GM18499 (cell line): Measurements from ENCODE around the gene STRN.
A peak's percentile ranks its signal among the peaks of the same experiment; 100 is the strongest.
"Not testable (repeated sequence)": the region's sequence is repeated elsewhere in the genome, so short reads cannot be mapped to it uniquely, and the experiment has no call there.

ENCODE experiments used
- ATAC-seq: cut with Tn5 transposase; IDR thresholded peaks from one replicate; pipeline ENCODE4 v1.9.1; 2021; ENCODE audit warnings: moderate number of reproducible peaks; ENCODE audit not compliant: insufficient read depth, unreplicated experiment

Gene STRN, protein sequence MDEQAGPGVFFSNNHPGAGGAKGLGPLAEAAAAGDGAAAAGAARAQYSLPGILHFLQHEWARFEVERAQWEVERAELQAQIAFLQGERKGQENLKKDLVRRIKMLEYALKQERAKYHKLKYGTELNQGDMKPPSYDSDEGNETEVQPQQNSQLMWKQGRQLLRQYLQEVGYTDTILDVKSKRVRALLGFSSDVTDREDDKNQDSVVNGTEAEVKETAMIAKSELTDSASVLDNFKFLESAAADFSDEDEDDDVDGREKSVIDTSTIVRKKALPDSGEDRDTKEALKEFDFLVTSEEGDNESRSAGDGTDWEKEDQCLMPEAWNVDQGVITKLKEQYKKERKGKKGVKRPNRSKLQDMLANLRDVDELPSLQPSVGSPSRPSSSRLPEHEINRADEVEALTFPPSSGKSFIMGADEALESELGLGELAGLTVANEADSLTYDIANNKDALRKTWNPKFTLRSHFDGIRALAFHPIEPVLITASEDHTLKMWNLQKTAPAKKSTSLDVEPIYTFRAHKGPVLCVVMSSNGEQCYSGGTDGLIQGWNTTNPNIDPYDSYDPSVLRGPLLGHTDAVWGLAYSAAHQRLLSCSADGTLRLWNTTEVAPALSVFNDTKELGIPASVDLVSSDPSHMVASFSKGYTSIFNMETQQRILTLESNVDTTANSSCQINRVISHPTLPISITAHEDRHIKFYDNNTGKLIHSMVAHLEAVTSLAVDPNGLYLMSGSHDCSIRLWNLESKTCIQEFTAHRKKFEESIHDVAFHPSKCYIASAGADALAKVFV

GRCh38 chr2:36966370-36967235 lies at the start of gene STRN:
STRN (minus strand) TSS chr2:36966536; CDS start chr2:36966463, 73 bp downstream.
- peak; percentile 89 for ATAC-seq

DNA sequence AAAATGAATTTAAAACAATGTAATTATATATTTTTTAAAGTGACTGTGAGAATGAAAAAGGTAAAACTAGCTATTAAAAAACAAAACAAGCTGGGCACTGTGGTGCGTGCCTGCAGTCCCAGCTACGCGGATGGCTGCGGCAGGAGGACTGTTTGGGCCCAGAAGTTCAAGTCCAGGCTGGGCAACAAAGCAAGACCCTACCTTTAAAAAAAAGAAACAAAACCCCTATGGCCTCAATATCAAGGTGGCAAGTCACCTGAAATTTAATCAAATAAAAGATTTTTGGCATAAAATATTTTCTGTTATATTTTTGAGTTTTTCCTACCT lies 46.9 kb upstream of the STRN start:
- no peak for ATAC-seq

- peak; percentile 35 for ATAC-seq
Observed at GRCh38 chr2:37011130-37011529, 44.8 kb upstream of the STRN start.

DNA sequence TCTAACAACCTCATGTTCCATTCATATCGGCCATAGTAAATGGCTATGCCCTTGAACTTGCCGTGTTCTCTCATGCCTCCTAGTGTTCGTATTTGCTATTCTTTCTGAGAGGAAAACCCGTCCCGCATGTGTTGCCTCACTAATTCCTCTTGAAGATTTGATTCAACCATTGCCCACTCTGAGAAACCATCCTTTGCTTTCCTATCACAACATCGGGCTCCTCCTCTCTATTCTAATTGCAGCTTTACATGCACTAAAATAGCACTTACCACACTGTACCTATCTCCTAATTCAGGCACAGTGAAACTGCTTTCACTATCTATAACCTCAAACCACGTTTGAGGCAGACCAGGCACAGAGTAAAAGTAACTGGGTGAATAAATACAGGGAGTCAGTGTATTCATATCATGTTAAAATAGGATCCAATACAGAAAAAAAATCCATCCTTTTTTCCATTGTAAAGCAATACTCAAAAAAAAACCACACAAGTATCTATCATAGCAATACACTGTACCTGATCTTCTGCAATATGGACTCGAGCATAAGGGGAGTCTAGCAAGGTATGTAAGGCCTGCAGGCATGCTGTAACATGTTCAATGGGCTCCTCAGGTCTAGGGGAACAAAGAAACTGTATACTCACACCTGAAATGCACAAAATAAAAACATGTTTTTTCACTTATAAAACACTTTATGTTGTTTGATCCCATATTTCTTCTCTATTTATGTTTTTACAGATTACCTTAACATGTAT lies 39.0 kb upstream of the STRN start:
- peak; percentile 99 for ATAC-seq

GRCh38 chr2:37000988-37001556 lies 34.7 kb upstream of the STRN start:
- no peak for ATAC-seq

- no peak for ATAC-seq
Observed at GRCh38 chr2:37000318-37000717, 34.0 kb upstream of the STRN start.

DNA sequence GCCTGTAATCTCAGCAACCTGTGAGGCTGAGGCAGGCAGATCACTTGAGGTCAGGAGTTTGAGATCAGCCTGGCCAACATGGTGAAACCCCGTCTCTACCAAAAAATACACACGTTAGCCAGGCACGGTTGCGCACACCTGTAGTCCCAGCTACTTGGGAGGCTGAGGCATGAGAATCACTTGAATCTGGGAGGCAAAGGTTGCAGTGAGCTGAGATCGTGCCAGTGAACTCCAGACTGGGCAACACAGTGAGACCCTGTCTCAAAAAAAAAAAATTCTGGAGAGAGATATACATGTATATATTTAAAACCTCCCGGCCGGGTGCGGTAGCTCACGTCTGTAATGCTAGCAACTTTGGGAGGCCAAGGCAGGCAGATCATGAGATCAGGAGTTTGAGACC lies 33.1 kb upstream of the STRN start:
- ATAC-seq = not testable (repeated sequence)

DNA sequence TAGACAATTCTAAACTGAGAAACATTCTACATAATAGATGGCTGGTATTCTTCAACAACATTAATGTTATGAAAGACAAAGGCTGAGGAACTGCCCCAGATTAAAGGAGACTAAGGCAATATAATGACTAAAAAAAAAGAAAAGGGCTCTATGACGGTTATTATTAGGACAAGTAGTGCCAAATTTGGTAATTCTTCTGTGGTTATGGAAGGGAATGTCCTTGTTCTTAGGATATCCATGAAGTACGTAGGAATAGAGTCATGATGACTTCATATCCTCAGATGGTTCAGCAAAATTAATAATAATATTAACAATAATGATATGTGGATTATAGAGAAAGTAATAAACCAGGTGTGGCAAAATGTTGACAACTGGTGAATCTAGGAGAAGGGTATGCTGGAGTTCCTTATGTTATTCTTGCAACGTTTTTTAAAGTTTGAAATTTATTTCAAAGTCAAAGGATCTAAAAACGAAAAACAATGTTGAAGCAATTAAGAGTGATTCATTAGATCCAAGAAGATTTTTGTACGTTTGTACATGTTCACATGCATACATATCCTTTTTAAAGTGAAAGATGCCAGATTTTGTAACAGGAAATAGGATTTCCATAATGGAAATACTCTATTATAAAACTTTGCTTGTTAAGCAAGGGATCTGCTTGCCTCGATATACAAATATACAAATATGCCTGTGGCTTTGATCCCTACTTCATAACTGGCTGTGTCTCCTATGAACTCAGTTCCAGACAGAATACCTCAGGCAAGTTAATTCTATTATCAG lies 27.7 kb upstream of the STRN start:
- ATAC-seq = no peak

GRCh38 chr2:36988008-36988407 lies 21.7 kb upstream of the STRN start:
- no peak for ATAC-seq

DNA sequence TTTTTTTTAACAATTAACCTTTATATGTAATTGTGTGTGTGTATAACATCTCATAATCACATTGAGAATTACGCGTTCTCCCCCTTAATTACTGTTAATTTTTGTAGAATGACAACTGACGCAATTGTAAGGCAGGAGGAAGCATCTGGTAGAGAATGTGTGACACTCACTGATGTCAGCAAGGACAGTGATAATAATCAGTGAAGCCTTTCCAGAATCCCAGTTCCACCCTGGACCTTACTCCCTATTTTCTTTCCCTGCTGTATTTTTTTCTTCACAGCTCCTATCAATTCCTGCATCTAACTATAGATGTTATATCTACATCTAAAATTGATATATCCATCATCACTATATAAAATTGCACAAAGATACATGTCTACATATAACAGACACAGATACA lies 16.1 kb upstream of the STRN start:
- no peak for ATAC-seq

GRCh38 chr2:36981911-36982310 lies 15.6 kb upstream of the STRN start:
- ATAC-seq = no peak

DNA sequence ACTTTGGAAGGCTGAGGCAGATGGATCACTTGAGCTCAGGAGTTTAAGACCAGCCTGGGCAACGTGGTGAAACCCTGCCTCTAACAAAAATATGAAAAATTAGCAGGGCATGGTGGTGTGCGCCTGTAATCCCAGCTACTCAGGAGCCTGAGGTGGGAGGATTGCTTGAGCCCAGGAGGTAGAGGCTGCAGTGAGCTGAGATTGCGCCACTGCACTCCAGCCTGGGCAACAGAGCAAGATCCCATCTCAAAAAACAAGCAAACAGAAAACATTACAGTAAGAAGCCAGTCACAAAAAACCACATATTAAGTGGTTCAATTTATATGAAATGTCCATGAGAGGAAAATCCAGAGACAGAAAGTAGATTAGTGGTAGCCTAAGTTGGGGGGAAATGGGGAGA lies 12.7 kb upstream of the STRN start:
- not testable (repeated sequence) for ATAC-seq

DNA sequence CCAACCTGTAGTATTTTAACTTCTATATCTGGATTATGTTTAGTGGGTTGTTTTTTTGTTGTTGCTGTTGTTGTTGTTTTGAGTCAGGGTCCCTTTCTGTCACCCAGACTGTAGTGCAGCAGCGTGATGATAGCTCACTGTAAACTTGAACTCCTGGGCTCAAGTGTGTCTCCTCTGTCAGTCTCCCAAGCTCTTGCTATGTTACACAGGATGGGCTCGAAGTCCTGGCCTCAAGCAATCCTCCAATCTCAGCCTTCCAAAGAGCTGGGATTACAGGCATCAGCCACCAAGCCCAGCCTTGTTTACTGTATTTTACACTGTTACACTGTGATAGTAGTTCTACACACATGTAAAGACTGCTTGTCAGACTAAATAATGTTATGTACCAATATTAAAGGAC lies 9.7 kb upstream of the STRN start:
- ATAC-seq = no peak

DNA sequence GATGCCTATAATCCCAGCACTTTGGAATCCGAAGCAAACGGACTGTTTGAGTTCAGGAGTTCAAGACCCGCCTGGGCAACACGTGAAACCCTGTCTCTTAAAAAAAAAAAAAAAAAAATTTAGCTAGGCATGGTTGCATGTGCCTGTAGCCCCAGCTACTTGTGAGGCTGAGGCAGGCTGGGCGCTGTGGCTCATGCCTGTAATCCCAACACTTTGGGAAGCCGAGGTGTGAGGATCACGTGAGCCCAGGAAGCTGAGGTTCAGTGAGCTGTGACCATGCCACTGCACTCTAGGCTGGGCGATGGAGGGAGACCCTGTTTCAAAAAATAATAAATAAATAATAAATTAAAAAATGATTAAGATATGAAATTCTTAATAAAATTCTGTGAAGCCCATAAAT lies 9.0 kb upstream of the STRN start:
- ATAC-seq = no peak

DNA sequence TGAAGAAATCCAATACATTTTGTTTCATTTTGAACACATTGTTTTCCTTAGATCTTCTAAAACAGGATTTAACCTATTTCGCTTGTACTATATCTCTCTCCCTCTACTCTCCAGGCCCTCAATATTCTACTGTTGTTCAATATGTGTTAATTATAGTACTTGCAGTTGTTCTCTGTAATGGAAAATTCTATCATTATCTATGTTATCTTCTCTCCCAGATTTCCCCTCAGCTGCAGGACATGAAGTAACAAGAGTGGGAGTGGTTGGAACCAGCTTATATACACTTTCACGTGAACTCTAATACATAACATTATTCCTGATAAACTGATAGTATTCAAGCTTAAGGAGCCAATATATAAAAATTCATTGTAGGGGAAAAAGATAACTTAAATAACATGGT lies 7.0 kb upstream of the STRN start:
- ATAC-seq = no peak

DNA sequence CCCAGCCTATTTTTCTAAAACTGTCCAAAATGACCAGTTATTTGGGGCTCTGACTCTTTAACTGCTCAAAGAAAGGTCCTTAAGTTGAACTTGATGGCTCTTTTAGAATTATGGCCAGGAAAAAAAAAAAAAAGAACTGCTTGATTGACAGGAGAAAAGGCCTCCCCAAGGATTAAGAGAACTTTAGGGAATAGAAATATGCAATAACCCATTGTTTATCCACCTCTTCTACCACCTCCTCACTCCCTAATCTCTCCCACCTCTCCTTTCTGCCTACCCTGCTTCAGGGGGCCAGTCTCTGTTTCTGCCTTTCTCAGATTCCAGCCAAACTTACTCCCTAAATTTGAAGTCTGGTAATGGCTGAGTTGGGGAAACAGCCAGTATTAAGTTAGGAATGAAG lies 5.7 kb upstream of the STRN start:
- ATAC-seq = no peak

GRCh38 chr2:36967236-36967876 lies 1.0 kb upstream of the STRN start:
- ATAC-seq = no peak

- ATAC-seq = peak; percentile 21
Observed at GRCh38 chr2:36965751-36966369, 476 bp downstream of the STRN start.
